Mesodermal cell (in vitro differentiated cells): Measurements from ENCODE around the gene CLEC18B. TPM values are rescaled to one million over a fixed set of nuclear protein-coding genes. Genes with fewer than 3 reads are reported as not detected.
"Not testable (repeated sequence)": the region's sequence is repeated elsewhere in the genome, so short reads cannot be mapped to it uniquely, and the experiment has no call there.

Experiments
- H3K27ac ChIP-seq: 2 replicates; pipeline ENCODE4 v1.7.0; 2013; ENCODE audit warnings: mild to moderate bottlenecking, low read depth, low read length, moderate library complexity; ENCODE audit not compliant: severe bottlenecking
- H3K36me3 ChIP-seq: 2 replicates; pipeline ENCODE4 v1.7.1; 2013; ENCODE audit warnings: mild to moderate bottlenecking, low read length, moderate library complexity; ENCODE audit not compliant: control insufficient read depth, insufficient read depth
- H3K4me1 ChIP-seq: one replicate; pipeline ENCODE4 v1.7.1; 2013; ENCODE audit warnings: mild to moderate bottlenecking, low read length; ENCODE audit not compliant: insufficient read depth, control insufficient read depth, poor library complexity, severe bottlenecking
- H3K4me3 ChIP-seq: 2 replicates; pipeline ENCODE4 v1.7.0; 2013; ENCODE audit warnings: low read length, control low read depth, mild to moderate bottlenecking; ENCODE audit not compliant: insufficient read depth, poor library complexity, severe bottlenecking; ENCODE audit errors: extremely low read depth
- H3K9me3 ChIP-seq: 2 replicates; pipeline ENCODE4 v1.7.1; 2013; ENCODE audit warnings: mild to moderate bottlenecking, low read length, moderate library complexity; ENCODE audit not compliant: control insufficient read depth
- WGBS, 2 experiments: methylation state at CpG; one replicate each; pipeline ENCODE4 v1.1.5; 2013; ENCODE audit warnings: missing lambda C conversion rate in 2 of 2; ENCODE audit not compliant: insufficient coverage in 2 of 2; 5-methylcytosine and 5-hydroxymethylcytosine counted together
- polyA plus RNA-seq, 2 experiments: library from polyadenylated mRNA; stranded (reverse); fragments of 50-300 nt; gene quantifications; one replicate each; pipeline ENCODE4 v1.2.3, GENCODE V29; 2013

Gene CLEC18B
- 9.7 TPM for polyA plus RNA-seq (2013, experiment 1 of 2)
- 6.7 TPM for polyA plus RNA-seq (2013, experiment 2 of 2)

- not testable (repeated sequence) for H3K27ac ChIP-seq, H3K4me3 ChIP-seq, H3K4me1 ChIP-seq, H3K9me3 ChIP-seq, H3K36me3 ChIP-seq
- 100% methylated on average over 2 of the region's 27 CpGs; no CpG with 5 or more reads in 1 of the 2 experiments for WGBS, 2 experiments
These were observed at the start of gene CLEC18B for GRCh38 chr16:74420612-74421481. TSS of gene CLEC18B (minus strand) at chr16:74421478. CDS start at chr16:74421270, 208 bp downstream.

GRCh38 chr16:74469946-74470478, 48.7 kb upstream of the CLEC18B start:
- no peaks in the 10 kb centered on the region for H3K9me3 ChIP-seq
- H3K27ac ChIP-seq, result no peak overlapping the region
- WGBS, 2 experiments, result 82 to 100% methylated on average over 2 to 4 of the region's 6 CpGs
- no peak overlapping the region for H3K4me3 ChIP-seq
- H3K4me1 ChIP-seq, result no peaks in the 10 kb centered on the region
- H3K36me3 ChIP-seq, result peaks cover 89% of the 10 kb centered on the region

GRCh38 chr16:74468807-74469525, 47.7 kb upstream of the CLEC18B start:
- Histone ChIP-seq H3K36me3 (peaks cover 89% of the 10 kb centered on the region), H3K4me1 (no peaks in the 10 kb centered on the region), H3K4me3 (no peak overlapping the region), H3K27ac (no peak overlapping the region), H3K9me3 (no peaks in the 10 kb centered on the region)
- 94 to 100% methylated on average over 4 to 7 of the region's 9 CpGs for WGBS, 2 experiments

GRCh38 chr16:74466872-74467271, 45.6 kb upstream of the CLEC18B start:
- H3K4me3 ChIP-seq, result no peak overlapping the region
- no peak overlapping the region for H3K27ac ChIP-seq
- WGBS, 2 experiments, result 95 to 97% methylated on average over 4 to 5 of the region's 5 CpGs
- no peaks in the 10 kb centered on the region for H3K9me3 ChIP-seq
- H3K36me3 ChIP-seq, result peaks cover 95% of the 10 kb centered on the region
- H3K4me1 ChIP-seq, result no peaks in the 10 kb centered on the region

- Histone ChIP-seq H3K4me3 (no peak overlapping the region), H3K36me3 (peaks cover 95% of the 10 kb centered on the region), H3K27ac (no peak overlapping the region), H3K4me1 (no peaks in the 10 kb centered on the region), H3K9me3 (no peaks in the 10 kb centered on the region)
- WGBS, 2 experiments, result 94 to 100% methylated on average over 2 of the region's 6 CpGs
These were observed 44.8 kb upstream of the CLEC18B start for GRCh38 chr16:74465851-74466685.

- Histone ChIP-seq H3K4me1 (no peaks in the 10 kb centered on the region), H3K9me3 (no peaks in the 10 kb centered on the region), H3K4me3 (no peak overlapping the region), H3K36me3 (peaks cover 95% of the 10 kb centered on the region), H3K27ac (no peak overlapping the region)
- WGBS, 2 experiments, result 90 to 94% methylated on average over 4 to 6 of the region's 7 CpGs
These were observed 44.0 kb upstream of the CLEC18B start for GRCh38 chr16:74465281-74465680.

- peaks cover 93% of the 10 kb centered on the region for H3K36me3 ChIP-seq
- no peak overlapping the region for H3K4me3 ChIP-seq
- no peaks in the 10 kb centered on the region for H3K4me1 ChIP-seq
- H3K9me3 ChIP-seq, result no peaks in the 10 kb centered on the region
- 100% methylated on average over 1 to 2 of the region's 2 CpGs for WGBS, 2 experiments
- H3K27ac ChIP-seq, result no peak overlapping the region
These were observed 42.6 kb upstream of the CLEC18B start for GRCh38 chr16:74463888-74464287.

- whole genome bisulfite sequencing, 2 experiments, result 92 to 94% methylated on average over 3 to 4 of the region's 4 CpGs
These were observed 41.1 kb upstream of the CLEC18B start for GRCh38 chr16:74462361-74462760.

GRCh38 chr16:74461826-74462225, 40.5 kb upstream of the CLEC18B start:
- 95 to 97% methylated on average over 7 to 9 of the region's 9 CpGs for WGBS, 2 experiments
- Histone ChIP-seq H3K36me3 (peaks cover 91% of the 10 kb centered on the region), H3K4me3 (no peak overlapping the region), H3K27ac (no peak overlapping the region), H3K4me1 (no peaks in the 10 kb centered on the region), H3K9me3 (no peaks in the 10 kb centered on the region)

More at GRCh38 chr16:74462361-74462760, 41.1 kb upstream of the CLEC18B start:
- Histone ChIP-seq H3K9me3 (no peaks in the 10 kb centered on the region), H3K4me1 (no peaks in the 10 kb centered on the region), H3K36me3 (peaks cover 93% of the 10 kb centered on the region), H3K27ac (no peak overlapping the region), H3K4me3 (no peak overlapping the region)

- no peaks in the 10 kb centered on the region for H3K9me3 ChIP-seq
- H3K4me3 ChIP-seq, result no peak overlapping the region
- 91% methylated on average over 4 to 7 of the region's 7 CpGs for WGBS, 2 experiments
- peaks cover 9% of the 10 kb centered on the region for H3K4me1 ChIP-seq
- no peak overlapping the region for H3K27ac ChIP-seq
- H3K36me3 ChIP-seq, result peaks cover 94% of the 10 kb centered on the region
These were observed 39.3 kb upstream of the CLEC18B start for GRCh38 chr16:74460542-74460941.
